Stimulated activated CD4-positive, alpha-beta T cell treated with anti-CD3 and anti-CD28 coated beads, Interleukin-2, amount 100 ng/mL, for 48 hours (primary cell): Measurements from ENCODE around the gene SLC27A1.
"Not testable (repeated sequence)": the region's sequence is repeated elsewhere in the genome, so short reads cannot be mapped to it uniquely, and the experiment has no call there.

Source experiments
- DNase-seq, 2 donors: peaks; one replicate each; pipeline ENCODE4 v3.0.0-alpha.2; 2020

Gene SLC27A1

DNA sequence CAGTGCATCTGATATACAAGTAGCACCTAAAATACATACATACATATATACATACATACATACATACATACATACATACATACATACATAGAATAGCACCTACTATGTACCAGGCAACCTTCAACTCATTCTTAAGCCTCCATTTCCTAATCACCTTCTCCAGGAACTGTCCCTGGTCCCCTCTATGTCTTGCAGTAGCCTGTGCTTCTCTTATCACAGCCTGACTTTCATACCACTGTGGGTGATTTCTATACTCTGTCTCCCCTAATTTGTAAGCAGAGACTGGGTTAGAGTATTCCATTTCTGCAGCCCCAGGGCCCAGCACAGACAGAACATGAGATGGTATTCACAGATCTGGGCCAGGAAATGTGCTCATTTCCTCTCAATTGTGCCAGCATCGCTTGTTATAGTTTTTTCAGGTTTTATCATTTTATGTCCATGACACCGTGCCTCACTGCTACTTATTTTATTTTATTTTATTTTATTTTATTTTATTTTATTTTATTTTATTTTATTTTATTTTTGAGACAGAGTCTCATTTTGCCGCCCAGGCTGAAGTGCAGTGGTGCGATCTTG, 70.9 kb downstream of the SLC27A1 start:
- no peak for DNase-seq

DNA sequence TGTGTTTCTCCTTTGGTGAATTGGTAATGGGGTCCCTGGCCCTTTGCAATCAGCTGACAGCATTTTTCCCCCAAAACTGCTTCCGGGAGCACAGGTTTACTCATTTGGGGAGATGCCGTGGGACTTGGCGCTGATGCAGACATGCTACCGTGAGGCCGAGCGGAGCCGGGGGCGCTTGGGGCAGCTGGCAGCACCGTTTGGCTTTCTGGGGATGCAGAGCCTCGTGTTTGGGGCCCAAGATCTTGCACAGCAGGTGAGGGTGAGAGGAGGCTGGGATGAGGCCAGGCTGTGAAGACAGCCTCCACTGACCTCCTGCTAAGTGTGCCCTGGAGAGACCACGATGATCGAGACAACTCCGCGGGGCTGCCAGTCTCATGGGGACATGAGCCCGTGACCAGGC, 71.7 kb downstream of the SLC27A1 start:
- DNase-seq: no peak

DNA sequence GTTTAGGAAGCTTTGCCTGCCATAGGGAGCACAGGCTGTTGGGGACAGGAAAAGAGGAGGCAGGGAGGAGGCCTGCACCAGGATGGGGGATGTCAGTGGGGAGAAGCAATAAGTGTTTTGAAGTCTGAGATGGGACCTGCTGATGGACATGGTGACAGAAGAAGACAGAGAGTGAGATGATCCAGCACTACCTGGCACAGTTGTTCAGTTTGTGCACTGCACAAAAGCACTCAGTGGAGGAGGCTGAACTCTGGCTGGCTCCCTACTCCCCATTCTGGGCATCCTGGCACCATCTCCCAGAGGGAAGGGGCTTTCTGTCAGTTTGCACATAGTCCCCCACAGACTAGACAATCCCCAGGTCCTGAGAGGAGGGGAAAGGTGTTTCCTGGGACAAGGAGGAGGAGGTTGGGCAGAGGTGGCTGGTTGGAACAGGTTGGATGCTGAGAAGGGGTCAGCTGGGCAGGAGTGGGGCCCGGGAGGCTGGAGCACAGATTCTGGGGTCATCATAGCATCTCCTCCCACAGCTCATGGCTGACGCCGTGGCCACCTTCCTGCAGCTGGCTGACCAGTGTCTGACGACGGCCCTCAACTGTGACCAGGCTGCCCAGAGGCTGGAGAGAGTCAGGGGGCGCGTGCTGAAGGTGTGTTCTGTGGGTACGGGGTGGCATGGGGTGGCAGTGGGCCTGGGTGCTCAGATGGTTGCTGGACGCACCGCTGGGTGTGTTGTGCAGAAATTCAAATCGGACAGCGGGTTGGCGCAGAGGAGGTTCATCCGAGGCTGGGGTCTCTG, 72.7 kb downstream of the SLC27A1 start:
- DNase-seq: no peak

DNA sequence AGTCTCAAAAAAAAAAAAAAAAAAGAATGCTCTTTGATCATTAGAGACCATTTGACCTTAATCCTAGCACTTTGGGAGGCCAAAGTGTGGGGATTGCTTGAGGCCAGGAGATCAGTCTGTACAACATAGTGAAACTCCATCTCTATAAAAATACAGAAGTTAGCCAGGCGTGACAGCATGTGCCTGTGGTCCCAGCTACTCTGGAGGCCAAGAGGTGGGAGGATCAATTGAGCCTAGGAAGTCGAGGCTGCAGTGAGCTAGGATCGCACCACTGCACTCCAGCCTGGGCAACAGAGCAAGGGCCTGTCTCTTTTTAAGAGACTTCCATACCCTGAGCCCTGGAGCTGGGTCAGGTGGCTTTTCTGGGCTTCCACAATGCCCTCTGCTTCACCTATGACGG, 73.7 kb downstream of the SLC27A1 start:
- no peak for DNase-seq

DNA sequence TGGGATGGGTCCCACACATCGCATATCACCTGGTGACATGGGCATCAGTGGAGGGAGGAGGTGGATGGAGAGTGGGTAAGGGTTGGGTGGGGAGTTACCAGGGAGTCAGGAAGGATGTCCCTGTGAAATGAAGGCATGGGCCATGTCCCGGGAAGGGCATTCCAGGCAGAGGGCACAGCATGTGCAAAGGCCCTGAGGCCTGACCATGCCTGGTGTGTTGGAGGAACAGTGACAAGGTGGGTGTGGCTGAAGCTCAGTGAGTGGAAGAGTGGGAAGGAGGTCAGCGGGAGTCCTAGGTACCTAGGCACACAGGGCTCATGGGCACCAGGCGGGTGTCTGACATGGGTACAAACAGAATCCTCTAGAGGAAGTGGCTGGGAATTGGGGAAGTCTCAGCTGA, 74.1 kb downstream of the SLC27A1 start:
- no peak for DNase-seq

DNA sequence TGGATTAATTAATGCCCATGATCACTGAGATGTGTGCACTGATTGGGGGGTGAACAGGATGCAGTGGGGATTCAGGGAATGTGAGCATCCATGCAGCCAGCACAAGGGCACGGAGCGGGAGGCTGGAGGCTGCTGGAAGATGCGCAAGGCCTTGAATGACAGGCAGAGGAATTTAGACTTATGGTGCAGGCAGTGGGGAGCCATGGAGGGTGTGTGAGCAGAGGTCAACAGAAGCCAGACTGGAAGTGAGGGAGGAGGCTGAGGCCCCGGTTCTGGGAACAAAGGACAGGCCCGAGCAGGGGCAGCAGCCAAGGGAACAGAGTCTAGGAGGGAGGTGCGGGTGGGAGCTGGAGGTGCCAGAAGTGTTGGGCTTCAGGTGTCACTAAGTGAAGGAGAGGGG, 77.8 kb downstream of the SLC27A1 start:
- DNase-seq: no peak

DNA sequence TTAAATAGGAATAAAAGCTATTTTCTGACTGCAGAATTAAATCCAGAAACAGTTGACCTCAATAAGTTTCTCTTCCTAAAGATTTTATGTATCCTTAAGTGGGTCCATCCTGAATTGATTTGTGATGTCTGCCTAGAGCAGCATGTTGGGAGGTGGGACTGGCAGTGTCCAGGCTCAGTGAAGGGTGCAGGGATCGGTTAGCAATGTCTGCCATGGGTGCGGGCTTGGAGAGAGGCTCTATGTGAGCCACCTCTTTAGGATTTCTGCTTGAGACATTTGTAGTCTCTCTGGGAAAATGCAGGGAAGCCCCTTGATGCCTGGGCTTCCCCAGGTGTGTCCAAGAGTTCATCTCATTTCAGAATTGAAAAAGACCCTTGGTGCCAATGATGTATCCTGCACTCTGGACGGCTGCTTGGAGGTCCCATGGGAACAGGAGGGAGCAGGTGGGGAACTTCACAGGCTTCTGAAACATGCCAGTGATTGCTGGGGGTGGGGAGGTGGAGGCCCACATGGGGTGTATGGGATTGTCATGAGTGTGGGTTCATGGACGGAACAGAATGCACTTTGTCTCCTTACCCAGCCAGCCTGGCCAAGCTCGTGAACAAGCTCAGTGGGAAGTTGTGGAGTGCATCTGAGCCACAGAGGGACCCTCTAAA, 78.9 kb downstream of the SLC27A1 start:
- DNase-seq: no peak

DNA sequence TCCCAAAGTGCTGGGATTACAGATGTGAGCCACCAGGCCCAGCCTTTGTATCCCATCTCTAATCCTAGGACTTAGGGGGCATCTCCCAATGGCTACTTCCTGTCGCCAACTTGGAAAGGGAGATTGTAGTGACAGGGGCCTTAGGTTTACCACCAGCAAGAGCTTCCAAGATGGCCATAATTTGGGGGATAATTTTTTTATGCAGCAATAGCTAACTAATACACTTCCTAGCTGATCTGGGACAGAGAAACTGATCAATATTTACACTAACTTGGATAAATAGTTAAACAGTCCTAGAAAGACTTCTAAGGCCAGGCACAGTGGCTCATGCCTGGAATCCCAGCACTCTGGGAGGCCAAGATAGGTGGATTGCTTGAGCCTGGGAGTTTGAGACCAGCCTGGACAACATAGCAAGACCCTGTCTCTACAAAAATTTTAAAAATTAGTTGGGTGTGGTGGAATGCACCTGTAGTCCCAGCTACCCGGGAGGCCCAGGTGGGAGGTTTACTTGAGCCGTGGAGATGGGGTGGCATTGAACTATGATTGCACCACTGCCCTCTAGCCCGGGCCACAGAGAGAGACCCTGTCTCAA, 79.8 kb downstream of the SLC27A1 start:
- DNase-seq: no peak

DNA sequence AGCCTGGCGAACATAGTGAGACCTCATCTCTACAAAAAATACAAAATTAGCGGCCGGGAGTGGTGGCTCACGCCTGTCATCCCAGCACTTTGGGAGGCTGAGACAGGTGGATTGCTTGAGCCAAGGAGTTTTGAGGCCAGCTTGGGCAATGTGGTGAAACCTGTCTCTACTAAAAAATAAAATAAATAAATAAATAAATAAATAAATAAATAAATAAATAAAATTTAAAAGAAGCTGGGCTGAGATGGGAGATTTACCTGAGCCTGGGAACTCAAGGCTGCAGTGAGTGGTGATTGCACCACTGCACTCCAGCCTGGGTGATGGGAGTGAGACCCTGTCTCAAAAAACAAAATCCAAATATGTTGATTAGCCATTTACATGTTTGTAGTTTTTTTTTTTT, 82.4 kb downstream of the SLC27A1 start:
- DNase-seq: not testable (repeated sequence)

DNA sequence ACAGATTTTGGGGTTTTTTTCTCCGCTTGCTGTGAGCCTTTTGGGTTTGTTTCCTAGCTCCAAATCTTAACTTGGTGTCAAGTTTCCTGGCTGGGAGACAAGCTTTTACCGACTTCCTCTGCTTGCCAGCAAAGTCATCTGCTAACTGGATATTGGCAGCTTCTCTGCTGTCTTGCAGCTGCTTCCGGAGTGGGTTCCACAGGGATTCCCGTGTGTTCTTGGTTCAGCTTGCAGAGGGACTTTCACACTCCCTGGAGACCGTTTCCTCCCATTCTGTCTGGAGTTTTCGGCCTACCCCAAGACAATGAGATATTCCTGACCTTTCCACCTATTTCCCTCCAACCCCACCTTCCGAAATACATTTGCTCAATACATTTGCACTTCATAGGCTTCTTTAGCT, 82.9 kb downstream of the SLC27A1 start:
- no peak for DNase-seq

DNA sequence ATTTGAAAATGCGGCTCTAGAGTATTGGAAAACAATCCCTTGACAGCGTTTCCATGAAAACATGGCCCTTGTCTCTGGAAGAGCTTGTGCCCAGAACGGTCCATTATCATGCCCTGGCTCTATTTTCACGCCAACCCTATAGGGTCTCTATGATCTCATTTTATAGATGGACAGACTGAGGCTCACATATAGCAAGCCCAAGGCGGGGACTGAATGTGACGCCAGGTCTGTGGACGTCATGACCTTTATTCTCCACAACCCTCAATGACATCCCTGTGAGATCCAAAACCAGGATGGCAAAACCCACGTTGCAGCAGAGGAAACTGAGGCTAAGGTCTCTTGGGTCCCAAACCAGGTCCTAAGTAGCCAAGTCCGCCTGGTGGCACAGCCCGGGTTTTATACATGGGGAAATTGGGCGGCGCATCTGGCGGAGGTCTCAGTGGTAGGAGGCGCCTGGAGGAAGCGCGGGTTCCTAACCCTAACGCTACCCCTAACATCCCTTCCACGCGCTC, 84.7 kb downstream of the SLC27A1 start:
- DNase-seq: no peak

DNA sequence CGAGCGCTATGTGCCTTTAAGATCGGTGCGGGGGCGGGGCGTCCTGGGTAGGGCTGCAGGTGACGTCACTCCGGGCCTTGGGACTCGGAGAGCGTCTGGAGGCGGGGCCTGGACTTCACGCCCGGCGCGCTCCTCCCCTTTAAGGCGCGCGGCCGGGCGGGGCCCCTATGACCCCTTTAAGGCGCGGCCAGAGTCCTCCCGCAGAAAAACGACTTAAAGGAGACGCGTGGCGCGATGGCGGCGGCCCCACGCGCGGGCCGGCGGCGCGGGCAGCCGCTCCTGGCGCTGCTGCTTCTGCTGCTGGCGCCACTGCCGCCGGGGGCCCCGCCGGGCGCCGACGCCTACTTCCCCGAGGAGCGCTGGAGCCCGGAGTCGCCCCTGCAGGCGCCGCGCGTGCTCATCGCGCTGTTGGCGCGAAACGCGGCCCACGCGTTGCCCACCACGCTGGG, 85.2 kb downstream of the SLC27A1 start, which contains the start of gene COLGALT1:
TSS of gene COLGALT1 (plus strand) at position 170 of the 449 bp plus-strand sequence. CDS start at position 235, 65 bp downstream.
- DNase-seq: peak; percentile 99
